Esophagus squamous epithelium (tissue), 5 donors: Measurements from ENCODE around the gene ZFHX3. TPM values are rescaled to one million over a fixed set of nuclear protein-coding genes. Genes with fewer than 3 reads are reported as not detected.

Experiments used
- DNase-seq: peaks from one replicate; lab custom pipeline; 2025; lab: John Stamatoyannopoulos, UW
- H3K27ac ChIP-seq, 4 donors: fragments of 200-600 bp; sonication (generic); one replicate each; pipeline ENCODE4 v1.5.1; 2016 to 2019; ENCODE audit warnings: mild to moderate bottlenecking in 1 of 4
- H3K27me3 ChIP-seq, 4 donors: fragments of 200-600 bp; sonication (generic); 1 replicate in 3 of 4; 2 replicates in 1 of 4; pipeline versions ENCODE4 v1.5.1 to v1.6.0; 2017 to 2021; ENCODE audit warnings: antibody characterized with exemption in 1 of 4
- H3K36me3 ChIP-seq, 3 donors: fragments of 200-600 bp; sonication (generic); one replicate each; pipeline ENCODE4 v1.5.1; 2016 to 2019
- H3K4me1 ChIP-seq, 3 donors: fragments of 200-600 bp; sonication (generic); one replicate each; pipeline ENCODE4 v1.5.1; 2017 to 2019
- H3K4me3 ChIP-seq, 4 donors: fragments of 200-600 bp; sonication (generic); 1 replicate in 3 of 4; 2 replicates in 1 of 4; pipeline ENCODE4 v1.5.1; 2016 to 2019; ENCODE audit warnings: mild to moderate bottlenecking in 2 of 4, moderate library complexity in 1 of 4
- H3K9me3 ChIP-seq, 3 donors: fragments of 200-600 bp; sonication (generic); one replicate each; pipeline ENCODE4 v1.5.1; 2016 to 2019
- CTCF ChIP-seq, 6 experiments: fragments of 450-650 bp in 4 of 6; fragments of 200-600 bp in 2 of 6; sonication (generic) in 2 of 6; IDR thresholded peaks; one replicate each; pipeline ENCODE4 v1.5.1; 2016 to 2019; ENCODE audit warnings: antibody characterized with exemption in 6 of 6, mild to moderate bottlenecking in 4 of 6, moderate library complexity in 4 of 6
- POLR2A ChIP-seq, 4 donors: fragments of 450-650 bp; IDR thresholded peaks; one replicate each; pipeline ENCODE4 v1.6.1; 2017; ENCODE audit warnings: antibody characterized with exemption in 4 of 4, mild to moderate bottlenecking in 4 of 4, moderate library complexity in 3 of 4
- WGBS, 2 donors: methylation state at CpG; one replicate each; pipeline ENCODE4 v1.1.5; 2018; 5-methylcytosine and 5-hydroxymethylcytosine counted together
- intact Hi-C: fragments of 100-400 bp; cut with DNase I; formaldehyde crosslinking; loops from one replicate; pipeline ENCODE4 v1.15.0; 2022
- total RNA-seq, 4 donors: library from RNA; depleted of rRNA; stranded (reverse); fragments of >200 nt; gene quantifications; one replicate each; pipeline ENCODE4 v1.1.0, GENCODE V29; 2016
- donor health status: DM: yes; HTN: yes; CAD: no.

Gene ZFHX3
- total RNA-seq, 4 donors from 2014 or later, result 3.5 to 12.8 (median 4.5) TPM

- H3K9me3 ChIP-seq, result no peaks in the 10 kb centered on the region
- intact Hi-C loops, result no loop called here
- no peaks in the 10 kb centered on the region for H3K4me1 ChIP-seq
- H3K36me3 ChIP-seq, result peaks cover 0 to 48% (median 0%) of the 10 kb centered on the region in 3 donors
- 94 to 98% methylated on average over 2 of the region's 2 CpGs for WGBS, 2 donors
- H3K27me3 ChIP-seq, result no peaks in the 10 kb centered on the region
- TF ChIP-seq CTCF (IDR thresholded peaks at IDR 0.05), result no peak
- no peak for TF ChIP-seq POLR2A (IDR thresholded peaks at IDR 0.05)
- no peak for DNase-seq
- H3K4me3 ChIP-seq, result no peak overlapping the region
- no peak overlapping the region for H3K27ac ChIP-seq
These were observed 237.4 kb downstream of the ZFHX3 start for GRCh38 chr16:72810480-72810879.

GRCh38 chr16:72809446-72809845 is 238.5 kb downstream of the ZFHX3 start:
- H3K4me3 ChIP-seq, result no peak overlapping the region
- no peak for TF ChIP-seq CTCF (IDR thresholded peaks at IDR 0.05)
- TF ChIP-seq POLR2A (IDR thresholded peaks at IDR 0.05), result no peak
- 54 to 74% methylated on average over 4 of the region's 4 CpGs for WGBS, 2 donors
- intact Hi-C loops, result no loop called here
- H3K36me3 ChIP-seq, result peaks cover 0 to 48% (median 0%) of the 10 kb centered on the region in 3 donors
- DNase-seq, result no peak
- no peaks in the 10 kb centered on the region for H3K27me3 ChIP-seq
- no peaks in the 10 kb centered on the region for H3K9me3 ChIP-seq
- H3K27ac ChIP-seq, result no peak overlapping the region
- H3K4me1 ChIP-seq, result no peaks in the 10 kb centered on the region

GRCh38 chr16:72808754-72809153 is 239.2 kb downstream of the ZFHX3 start:
- Histone ChIP-seq H3K4me1 (no peaks in the 10 kb centered on the region), H3K9me3 (no peaks in the 10 kb centered on the region), H3K4me3 (no peak overlapping the region), H3K36me3 (peaks cover 0 to 52% (median 0%) of the 10 kb centered on the region in 3 donors), H3K27me3 (no peaks in the 10 kb centered on the region), H3K27ac (no peak overlapping the region)
- DNase-seq, result no peak
- 100% methylated on average over 1 of the region's 1 CpG for WGBS, 2 donors
- TF ChIP-seq CTCF (IDR thresholded peaks at IDR 0.05) (no peak), POLR2A (IDR thresholded peaks at IDR 0.05) (no peak)
- intact Hi-C loops, result no loop called here

GRCh38 chr16:72807245-72807644 is 240.7 kb downstream of the ZFHX3 start:
- TF ChIP-seq POLR2A (IDR thresholded peaks at IDR 0.05) (no peak), CTCF (IDR thresholded peaks at IDR 0.05) (no peak)

GRCh38 chr16:72805486-72805885 is 242.4 kb downstream of the ZFHX3 start:
- no peak for TF ChIP-seq POLR2A (IDR thresholded peaks at IDR 0.05)
- no peak for TF ChIP-seq CTCF (IDR thresholded peaks at IDR 0.05)
- no peak for DNase-seq
- peaks cover 0 to 41% (median 0%) of the 10 kb centered on the region in 3 donors for H3K36me3 ChIP-seq
- 96 to 100% methylated on average over 2 to 3 of the region's 3 CpGs for WGBS, 2 donors
- no peaks in the 10 kb centered on the region for H3K27me3 ChIP-seq
- H3K9me3 ChIP-seq, result no peaks in the 10 kb centered on the region
- no peak overlapping the region for H3K27ac ChIP-seq
- H3K4me3 ChIP-seq, result no peak overlapping the region
- H3K4me1 ChIP-seq, result peaks cover 0 to 7% (median 3%) of the 10 kb centered on the region in 3 donors
- intact Hi-C loops, result no loop called here

More at GRCh38 chr16:72807245-72807644, 240.7 kb downstream of the ZFHX3 start:
- H3K4me3 ChIP-seq, result no peak overlapping the region
- H3K4me1 ChIP-seq, result no peaks in the 10 kb centered on the region
- WGBS, 2 donors, result 74 to 87% methylated on average over 3 of the region's 3 CpGs
- H3K9me3 ChIP-seq, result no peaks in the 10 kb centered on the region
- H3K27ac ChIP-seq, result no peak overlapping the region
- no peak for DNase-seq
- H3K36me3 ChIP-seq, result peaks cover 0 to 55% (median 0%) of the 10 kb centered on the region in 3 donors
- intact Hi-C loops, result no loop called here
- no peaks in the 10 kb centered on the region for H3K27me3 ChIP-seq
